GM12878 (cell line): ENCODE measurements around the gene ASB8. TPM values are rescaled to one million over a fixed set of nuclear protein-coding genes. Genes with fewer than 3 reads are reported as not detected.
A peak's percentile ranks its signal among the peaks of the same experiment; 100 is the strongest.

Experiments
- ATAC-seq: fragments of 200-7000 bp; cut with Tn5 transposase; 3 replicates; pipeline ENCODE4 v1.9.1; 2020; ENCODE audit warnings: mild to moderate bottlenecking, moderate library complexity
- BruUV-seq: library from RNA; stranded (reverse); fragments of 400-500 nt; replicated peaks from 2 replicates; lab custom pipeline; 2021; lab: Mats Ljungman, UMichigan
- CTCF ChIA-PET: fragments of 300-600 bp; sonication (Branson Sonifier 250); formaldehyde crosslinking; extraction: SDS; loops from one replicate; lab custom pipeline; 2021; ENCODE audit warnings: inconsistent platforms; lab: Yijun Ruan, JAX
- POLR2A ChIA-PET: fragments of 350-600 bp; formaldehyde crosslinking; extraction: SDS; loops from one replicate; lab custom pipeline; 2021; ENCODE audit warnings: inconsistent platforms; lab: Charles Lee
- RAD21 ChIA-PET: fragments of 300-600 bp; sonication (Branson Sonifier 250); formaldehyde crosslinking; loops from one replicate; lab custom pipeline; 2023; ENCODE audit warnings: antibody characterized with exemption; ENCODE audit not compliant: unreplicated experiment; lab: Charles Lee
- SMC1A ChIA-PET: fragments of 300-600 bp; sonication (Branson Sonifier 250); formaldehyde crosslinking; loops from one replicate; lab custom pipeline; 2023; ENCODE audit not compliant: unreplicated experiment, uncharacterized antibody; lab: Charles Lee
- DNase-seq: peaks from one replicate; pipeline ENCODE4 v3.0.0-alpha.2; 2011; ENCODE audit warnings: low read depth, low spot score
- FAIRE-seq: peaks from 3 replicates; lab custom pipeline; 2011; peaks lifted over from hg19 to GRCh38; lab: Jason Lieb, UNC
- H2AFZ ChIP-seq: 2 replicates; pipeline ENCODE4 v1.6.0; 2011; ENCODE audit warnings: low read depth, low read length, control low read depth; ENCODE audit not compliant: control insufficient read depth
- H3K27ac ChIP-seq: 2 replicates; pipeline ENCODE4 v1.5.1; 2011; ENCODE audit warnings: control low read depth; ENCODE audit not compliant: control insufficient read depth, insufficient read depth
- H3K27me3 ChIP-seq, 2 experiments: replicated peaks in 1 of 2; 2 replicates each; pipeline versions ENCODE4 v1.6.0 to v1.6.1; 2011; ENCODE audit warnings: low read length in 1 of 2; ENCODE audit not compliant: control insufficient read depth in 2 of 2, insufficient read depth in 2 of 2
- H3K36me3 ChIP-seq, 2 experiments: 2 replicates each; pipeline ENCODE4 v1.5.1; 2011; ENCODE audit warnings: low read length in 1 of 2; ENCODE audit not compliant: control insufficient read depth in 2 of 2, insufficient read depth in 2 of 2
- H3K4me1 ChIP-seq: 2 replicates; pipeline ENCODE4 v1.6.1; 2011; ENCODE audit warnings: mild to moderate bottlenecking, low read length, moderate library complexity, mixed read lengths; ENCODE audit not compliant: control insufficient read depth, insufficient read depth
- H3K4me2 ChIP-seq: 2 replicates; pipeline ENCODE4 v1.6.0; 2011; ENCODE audit warnings: control low read depth; ENCODE audit not compliant: control insufficient read depth, insufficient read depth
- H3K4me3 ChIP-seq: fragments of 200-600 bp; sonication (generic); 2 replicates; pipeline ENCODE4 v1.5.1; 2016
- H3K79me2 ChIP-seq: 2 replicates; pipeline ENCODE4 v1.6.0; 2011; ENCODE audit warnings: low read length; ENCODE audit not compliant: control insufficient read depth, insufficient read depth
- H3K9ac ChIP-seq: 2 replicates; pipeline ENCODE4 v1.8.0; 2011; ENCODE audit warnings: low read length, control low read depth, mixed read lengths; ENCODE audit not compliant: control insufficient read depth, insufficient read depth
- H3K9me3 ChIP-seq: replicated peaks from 3 replicates; pipeline ENCODE4 v1.5.1; 2011; ENCODE audit warnings: mild to moderate bottlenecking, low read length; ENCODE audit not compliant: control insufficient read depth, insufficient read depth
- H4K20me1 ChIP-seq: 2 replicates; pipeline ENCODE4 v1.6.0; 2011; ENCODE audit not compliant: control insufficient read depth, insufficient read depth
- CTCF ChIP-seq, 3 experiments: IDR thresholded peaks in 2 of 3; conservative IDR thresholded peaks in 1 of 3; 2 replicates each; pipeline ENCODE4 v1.5.1; 2011; ENCODE audit warnings: low read depth in 3 of 3, low read length in 3 of 3, mild to moderate bottlenecking in 3 of 3, control low read depth in 2 of 3, moderate library complexity in 2 of 3, inconsistent platforms in 1 of 3, mixed read lengths in 1 of 3; ENCODE audit not compliant: control insufficient read depth in 2 of 3, insufficient read depth in 1 of 3; ENCODE audit errors: extremely low read depth in 1 of 3
- ELK1 ChIP-seq: IDR thresholded peaks from 2 replicates; pipeline ENCODE4 v1.6.1; 2012; ENCODE audit warnings: low read depth, low read length, improper control_type of control experiment
- HDGF ChIP-seq: fragments of 450-650 bp; IDR thresholded peaks from 2 replicates; pipeline ENCODE4 v1.6.1; 2016; ENCODE audit warnings: antibody characterized with exemption
- IKZF2 ChIP-seq, 2 experiments: fragments of 450-650 bp; IDR thresholded peaks; 2 replicates each; pipeline ENCODE4 v1.6.1; 2017; ENCODE audit warnings: mild to moderate bottlenecking in 2 of 2, moderate library complexity in 2 of 2
- PKNOX1 ChIP-seq: fragments of 450-650 bp; IDR thresholded peaks from 2 replicates; pipeline ENCODE4 v1.6.1; 2016; ENCODE audit warnings: mild to moderate bottlenecking
- SP1 ChIP-seq: IDR thresholded peaks from one replicate; pipeline ENCODE4 v1.6.1; 2011; ENCODE audit warnings: low read depth, low read length
- WGBS: methylation state at CpG from one replicate; pipeline ENCODE4 v1.1.6; 2016; ENCODE audit warnings: low lambda C conversion rate; ENCODE audit not compliant: insufficient replicate concordance, insufficient coverage; ENCODE audit errors: missing lambda C conversion rate; 5-methylcytosine and 5-hydroxymethylcytosine counted together
- in situ Hi-C: fragments of 300-500 bp; cut with MboI; formaldehyde crosslinking; loops from 9 replicates; pipeline ENCODE4 v1.14.3; 2018; ENCODE audit warnings: mixed read lengths
- intact Hi-C: fragments of 100-400 bp; cut with micrococcal nuclease; formaldehyde crosslinking; loops from one replicate; pipeline ENCODE4 v1.14.2; 2022; ENCODE audit not compliant: unreplicated experiment
- microRNA-seq: library from miRNA; unstranded; fragments of <30 nt; microRNA quantifications from one replicate; pipeline ENCODE4, GENCODE V29; 2018
- polyA plus RNA-seq, 11 experiments: library from polyadenylated mRNA; depleted of rRNA in 4 of 11; unstranded in 6 of 11; stranded (reverse) in 5 of 11; fragments of >200 nt; fragmentation: Nextera tagmentation in 4 of 11; fragmentation: Illumina TruSeq in 1 of 11; extraction: Ambion mirVana in 4 of 11; extraction: Trizol in 1 of 11; gene quantifications; 1 replicate in 1 of 11; 2 replicates in 10 of 11; pipeline versions ENCODE4 v1.2.1 to v1.2.3, GENCODE V29; 2011 to 2016; ENCODE audit warnings: inconsistent platforms in 2 of 11, missing spikeins in 2 of 11, low read depth in 1 of 11
- small RNA-seq: library from RNA; depleted of rRNA; stranded (forward); fragments of <200 nt; gene quantifications from one replicate; pipeline ENCODE3, GENCODE V24; 2014
- total RNA-seq, 4 experiments: library from RNA; depleted of rRNA in 3 of 4; stranded (reverse); fragments of >200 nt in 3 of 4; fragmentation: Illumina TruSeq in 1 of 4; extraction: Trizol in 1 of 4; gene quantifications; 2 replicates each; pipeline versions ENCODE4 v1.2.1 to v1.2.3, GENCODE V29; 2013 to 2021

The ASB8 gene
- total and polyA plus RNA-seq, 10 of the 15 experiments (the other 5 are each of a cell fraction or from before 2014, with no cell fraction given), result 23.7 to 48.0 (median 29.1) TPM

- no peak for DNase-seq
- peak overlapping the region; percentile 10; the same call in 1 of the 2 replicates for H2AFZ ChIP-seq
- H3K4me3 ChIP-seq, result peak overlapping the region; percentile 97
- CTCF ChIA-PET, result interaction anchor here (0.8 to 2.7 kb wide), 4 partner anchors 14 to 53 kb away, joined by 3 to 18 read pairs (median 6); partner anchors contain the start of genes ASB8 and PFKM
- POLR2A ChIA-PET, result interaction anchor here (0.6 to 1.4 kb wide), 4 partner anchors 15 to 143 kb away, joined by 3 to 10 read pairs (median 4); partner anchors contain the start of genes ASB8 and PFKM
- SMC1A ChIA-PET, result interaction anchor here (0.6 to 4.5 kb wide), 9 partner anchors 12 to 954 kb away, joined by 3 to 17 read pairs (median 4); partner anchors contain the start of gene PFKM
- TF ChIP-seq ELK1, result no peak
- TF ChIP-seq PKNOX1, result peak; percentile 23; the same call in 1 of the 2 replicates
- TF ChIP-seq HDGF, result no peak
- TF ChIP-seq IKZF2 (IDR thresholded peaks at IDR 0.05), result 0 out of 4 replicates have a peak, but pooled peaks of 1 of the 2 experiments have one; percentile 14
- no peak for TF ChIP-seq SP1
- no peak for TF ChIP-seq CTCF (IDR thresholded peaks at IDR 0.05 in 2 of 3, conservative IDR thresholded peaks at IDR 0.05 in 1 of 3; ENCODE audit: control insufficient read depth in 2 of 3, extremely low read depth in 1 of 3, insufficient read depth in 1 of 3, low read depth in 3 of 3, low read length in 3 of 3)
- ATAC-seq, result no peak
- intact Hi-C loops (no loop called here), in situ Hi-C loops (no loop called here)
- H3K9me3 ChIP-seq, result no peaks in the 10 kb centered on the region
- peak overlapping the region; percentile 99 for H3K27ac ChIP-seq
- H3K4me2 ChIP-seq, result peak overlapping the region; percentile 93
- peaks cover 67% of the 10 kb centered on the region for H3K79me2 ChIP-seq
- H3K27me3 ChIP-seq, result no peaks in the 10 kb centered on the region
- peak; percentile 27 for FAIRE-seq
- peak overlapping the region; percentile 99 for H3K9ac ChIP-seq
- peaks cover 0 to 5% of the 10 kb centered on the region in 2 experiments; a peak in 1 of 4 replicates for H3K36me3 ChIP-seq
- RAD21 ChIA-PET, result interaction anchor here (0.8 to 2.1 kb wide), 5 partner anchors 14 to 94 kb away, joined by 3 to 13 read pairs (median 5); partner anchors contain the start of genes ASB8 and PFKM
- BruUV-seq, result no TSS peak
- WGBS, result 16% methylated on average over 4 of the region's 4 CpGs
- H4K20me1 ChIP-seq, result no peaks in the 10 kb centered on the region
- peaks cover 21% of the 10 kb centered on the region for H3K4me1 ChIP-seq
Observed at GRCh38 chr12:48104531-48104930, 52.8 kb downstream of the ASB8 start.

Small RNA genes lying within 50 kb of the gene (microRNA-seq; reads per million reads assigned to microRNA genes)
- gene MIR6505, result 6.8 reads per million, percentile 36 among the genes with 10 or more reads in this experiment

Small RNA genes lying within 50 kb of the gene (small RNA-seq; reads per million reads assigned to genes)
- 1.1 reads per million, percentile 37 among the genes with 10 or more reads in this experiment for gene MIR6505

Other genes starting within 250 kb of the ASB8 start
- 106 TPM in 2 replicates for gene TMEM106C, start 193.9 kb downstream of the ASB8 start, total RNA-seq (2014; rRNA removed)
- 97.4 and 101 TPM in 2 replicates for gene TMEM106C, start 193.9 kb downstream of the ASB8 start, total RNA-seq (2014; rRNA removed; fragmentation: Illumina TruSeq; extraction: Trizol)
- 90.2 and 93.1 TPM in 2 replicates for gene TMEM106C, start 193.9 kb downstream of the ASB8 start, total RNA-seq (2021)
- gene TMEM106C, start 193.9 kb downstream of the ASB8 start, polyA plus RNA-seq (2011; rRNA removed), result 215 and 280 TPM in 2 replicates
- gene TMEM106C, start 193.9 kb downstream of the ASB8 start, polyA plus RNA-seq (2014; fragmentation: Illumina TruSeq; extraction: Trizol), result 142 and 144 TPM in 2 replicates
- 100 to 1,000 TPM; 190 to 236 TPM for gene TMEM106C, start 193.9 kb downstream of the ASB8 start, polyA plus RNA-seq (2014; fragmentation: Nextera tagmentation; extraction: Ambion mirVana)
- 114 and 130 TPM in 2 replicates for gene TMEM106C, start 193.9 kb downstream of the ASB8 start, polyA plus RNA-seq (2014; rRNA removed)
- gene TMEM106C, start 193.9 kb downstream of the ASB8 start, polyA plus RNA-seq (2016; fragmentation: Nextera tagmentation; extraction: Ambion mirVana), result 100 to 1,000 TPM; 177 to 179 TPM
- 0.27 and 0.28 TPM in 2 replicates for gene COL2A1, start 153.0 kb downstream of the ASB8 start, total RNA-seq (2014; rRNA removed)
- 0.09 and 0.13 TPM in 2 replicates for gene COL2A1, start 153.0 kb downstream of the ASB8 start, total RNA-seq (2014; rRNA removed; fragmentation: Illumina TruSeq; extraction: Trizol)
- gene COL2A1, start 153.0 kb downstream of the ASB8 start, total RNA-seq (2021), result 0.66 and 0.67 TPM in 2 replicates
- not detected in 2 replicates for gene COL2A1, start 153.0 kb downstream of the ASB8 start, polyA plus RNA-seq (2011; rRNA removed)
- gene COL2A1, start 153.0 kb downstream of the ASB8 start, polyA plus RNA-seq (2014; fragmentation: Illumina TruSeq; extraction: Trizol), result 0.12 and 0.25 TPM in 2 replicates
- under 1 TPM; 0.06 to 0.09 TPM for gene COL2A1, start 153.0 kb downstream of the ASB8 start, polyA plus RNA-seq (2014; fragmentation: Nextera tagmentation; extraction: Ambion mirVana)
- gene COL2A1, start 153.0 kb downstream of the ASB8 start, polyA plus RNA-seq (2014; rRNA removed), result 0.33 and 0.65 TPM in 2 replicates
- under 1 TPM; 0.19 TPM for gene COL2A1, start 153.0 kb downstream of the ASB8 start, polyA plus RNA-seq (2016; fragmentation: Nextera tagmentation; extraction: Ambion mirVana)
- 30.0 and 35.9 TPM in 2 replicates for gene SENP1, start 51.4 kb downstream of the ASB8 start, total RNA-seq (2014; rRNA removed)
- gene SENP1, start 51.4 kb downstream of the ASB8 start, total RNA-seq (2014; rRNA removed; fragmentation: Illumina TruSeq; extraction: Trizol), result 36.1 and 41.1 TPM in 2 replicates
- gene SENP1, start 51.4 kb downstream of the ASB8 start, total RNA-seq (2021), result 28.2 and 29.4 TPM in 2 replicates
- gene SENP1, start 51.4 kb downstream of the ASB8 start, polyA plus RNA-seq (2011; rRNA removed), result 52.4 and 54.4 TPM in 2 replicates
- gene SENP1, start 51.4 kb downstream of the ASB8 start, polyA plus RNA-seq (2014; fragmentation: Illumina TruSeq; extraction: Trizol), result 34.8 and 39.8 TPM in 2 replicates
- gene SENP1, start 51.4 kb downstream of the ASB8 start, polyA plus RNA-seq (2014; fragmentation: Nextera tagmentation; extraction: Ambion mirVana), result 10 to 100 TPM in 1 of 2 experiments, 1 to 10 TPM in 1; 8.1 to 12.5 TPM
- 17.3 and 21.2 TPM in 2 replicates for gene SENP1, start 51.4 kb downstream of the ASB8 start, polyA plus RNA-seq (2014; rRNA removed)
- 10 to 100 TPM; 21.4 to 23.9 TPM for gene SENP1, start 51.4 kb downstream of the ASB8 start, polyA plus RNA-seq (2016; fragmentation: Nextera tagmentation; extraction: Ambion mirVana)
- 59.6 and 62.8 TPM in 2 replicates for gene PFKM, start 38.2 kb downstream of the ASB8 start, total RNA-seq (2014; rRNA removed)
- 55.4 and 56.6 TPM in 2 replicates for gene PFKM, start 38.2 kb downstream of the ASB8 start, total RNA-seq (2014; rRNA removed; fragmentation: Illumina TruSeq; extraction: Trizol)
- gene PFKM, start 38.2 kb downstream of the ASB8 start, total RNA-seq (2021), result 77.5 and 80.0 TPM in 2 replicates
- gene PFKM, start 38.2 kb downstream of the ASB8 start, polyA plus RNA-seq (2011; rRNA removed), result 52.7 and 65.0 TPM in 2 replicates
- 54.1 and 57.9 TPM in 2 replicates for gene PFKM, start 38.2 kb downstream of the ASB8 start, polyA plus RNA-seq (2014; fragmentation: Illumina TruSeq; extraction: Trizol)
- 10 to 100 TPM; 27.6 to 39.0 TPM for gene PFKM, start 38.2 kb downstream of the ASB8 start, polyA plus RNA-seq (2014; fragmentation: Nextera tagmentation; extraction: Ambion mirVana)
- gene PFKM, start 38.2 kb downstream of the ASB8 start, polyA plus RNA-seq (2014; rRNA removed), result 55.3 and 58.6 TPM in 2 replicates
- 10 to 100 TPM; 54.5 to 56.2 TPM for gene PFKM, start 38.2 kb downstream of the ASB8 start, polyA plus RNA-seq (2016; fragmentation: Nextera tagmentation; extraction: Ambion mirVana)
- gene CCDC184, start 26.1 kb upstream of the ASB8 start, total RNA-seq (2014; rRNA removed), result not detected in 2 replicates
- not detected in 2 replicates for gene CCDC184, start 26.1 kb upstream of the ASB8 start, total RNA-seq (2014; rRNA removed; fragmentation: Illumina TruSeq; extraction: Trizol)
- gene CCDC184, start 26.1 kb upstream of the ASB8 start, total RNA-seq (2021), result not detected in 2 replicates
- gene CCDC184, start 26.1 kb upstream of the ASB8 start, polyA plus RNA-seq (2011; rRNA removed), result not detected in 2 replicates
- not detected in 2 replicates for gene CCDC184, start 26.1 kb upstream of the ASB8 start, polyA plus RNA-seq (2014; fragmentation: Illumina TruSeq; extraction: Trizol)
- gene CCDC184, start 26.1 kb upstream of the ASB8 start, polyA plus RNA-seq (2014; fragmentation: Nextera tagmentation; extraction: Ambion mirVana), result not detected
- gene CCDC184, start 26.1 kb upstream of the ASB8 start, polyA plus RNA-seq (2014; rRNA removed), result not detected in 2 replicates
- not detected for gene CCDC184, start 26.1 kb upstream of the ASB8 start, polyA plus RNA-seq (2016; fragmentation: Nextera tagmentation; extraction: Ambion mirVana)
- not detected in 2 replicates for gene OR10AD1, start 45.8 kb upstream of the ASB8 start, total RNA-seq (2014; rRNA removed)
- gene OR10AD1, start 45.8 kb upstream of the ASB8 start, total RNA-seq (2014; rRNA removed; fragmentation: Illumina TruSeq; extraction: Trizol), result not detected in 2 replicates
- gene OR10AD1, start 45.8 kb upstream of the ASB8 start, total RNA-seq (2021), result not detected in 2 replicates
- gene OR10AD1, start 45.8 kb upstream of the ASB8 start, polyA plus RNA-seq (2011; rRNA removed), result not detected in 2 replicates
- gene OR10AD1, start 45.8 kb upstream of the ASB8 start, polyA plus RNA-seq (2014; fragmentation: Illumina TruSeq; extraction: Trizol), result not detected in 2 replicates
- under 1 TPM in 1 of 2 experiments, not detected in 1; 0.04 TPM for gene OR10AD1, start 45.8 kb upstream of the ASB8 start, polyA plus RNA-seq (2014; fragmentation: Nextera tagmentation; extraction: Ambion mirVana)
- gene OR10AD1, start 45.8 kb upstream of the ASB8 start, polyA plus RNA-seq (2014; rRNA removed), result not detected in 2 replicates
- under 1 TPM in 1 of 2 experiments, not detected in 1; 0.12 TPM for gene OR10AD1, start 45.8 kb upstream of the ASB8 start, polyA plus RNA-seq (2016; fragmentation: Nextera tagmentation; extraction: Ambion mirVana)
- gene ZNF641, start 193.4 kb upstream of the ASB8 start, total RNA-seq (2014; rRNA removed), result 9.0 and 10.0 TPM in 2 replicates
- 9.4 and 10.3 TPM in 2 replicates for gene ZNF641, start 193.4 kb upstream of the ASB8 start, total RNA-seq (2014; rRNA removed; fragmentation: Illumina TruSeq; extraction: Trizol)
- 8.1 and 10.3 TPM in 2 replicates for gene ZNF641, start 193.4 kb upstream of the ASB8 start, total RNA-seq (2021)
- 7.3 and 10.8 TPM in 2 replicates for gene ZNF641, start 193.4 kb upstream of the ASB8 start, polyA plus RNA-seq (2011; rRNA removed)
- gene ZNF641, start 193.4 kb upstream of the ASB8 start, polyA plus RNA-seq (2014; fragmentation: Illumina TruSeq; extraction: Trizol), result 7.1 and 9.4 TPM in 2 replicates
- gene ZNF641, start 193.4 kb upstream of the ASB8 start, polyA plus RNA-seq (2014; fragmentation: Nextera tagmentation; extraction: Ambion mirVana), result 1 to 10 TPM; 1.1 to 1.4 TPM
- gene ZNF641, start 193.4 kb upstream of the ASB8 start, polyA plus RNA-seq (2014; rRNA removed), result 5.6 and 5.8 TPM in 2 replicates
- 1 to 10 TPM; 3.5 to 4.8 TPM for gene ZNF641, start 193.4 kb upstream of the ASB8 start, polyA plus RNA-seq (2016; fragmentation: Nextera tagmentation; extraction: Ambion mirVana)